D721Med (cell line): ENCODE measurements around the gene CBFA2T3.

Experiments used
- DNase-seq: peaks from one replicate; pipeline ENCODE4 v3.0.0; 2011; ENCODE audit warnings: low spot score; ENCODE audit not compliant: insufficient read length
- FAIRE-seq: peaks from 2 replicates; lab custom pipeline; 2011; peaks lifted over from hg19 to GRCh38; lab: Jason Lieb, UNC
- CTCF ChIP-seq: IDR thresholded peaks from 2 replicates; pipeline ENCODE4 v1.5.1; 2012; ENCODE audit warnings: mild to moderate bottlenecking, control low read depth; ENCODE audit not compliant: insufficient read depth; ENCODE audit errors: missing control alignments

The CBFA2T3 gene

GRCh38 chr16:88902744-88903143, 74.3 kb downstream of the CBFA2T3 start:
- FAIRE-seq = no peak
- no peak for DNase-seq
- TF ChIP-seq CTCF = no peak

DNA sequence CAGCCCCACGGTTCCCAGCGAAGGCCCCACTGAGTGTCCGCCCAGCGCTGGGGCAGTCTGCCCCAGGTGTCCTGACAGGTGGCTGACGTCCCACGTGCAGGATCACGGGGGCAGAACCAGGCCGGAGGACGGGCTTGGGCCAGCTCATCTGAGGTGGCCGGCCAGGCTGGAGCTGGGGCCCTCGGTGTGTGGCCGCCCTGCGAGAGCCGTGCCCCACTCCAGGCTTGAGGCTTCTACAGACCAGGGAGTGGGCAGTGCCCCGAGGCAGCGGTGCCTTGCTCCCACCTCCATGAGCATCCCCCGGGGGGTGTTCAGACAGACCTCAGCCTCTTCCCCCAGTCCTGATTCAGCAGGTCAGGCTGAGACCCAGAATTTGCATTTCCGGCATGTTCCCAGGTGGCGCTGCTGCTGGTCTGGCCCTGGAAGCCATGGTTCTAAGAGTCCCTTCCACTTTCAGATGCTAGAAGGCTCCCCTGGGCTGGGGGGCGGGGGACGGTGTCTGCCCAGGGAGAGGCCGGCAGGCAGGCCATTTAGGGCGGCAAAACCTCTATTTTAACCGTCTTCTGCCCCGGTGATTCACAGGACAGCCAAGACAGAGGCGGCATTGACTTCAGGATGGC, 75.2 kb downstream of the CBFA2T3 start:
- no peak for DNase-seq
- no peak for TF ChIP-seq CTCF
- FAIRE-seq = no peak

DNA sequence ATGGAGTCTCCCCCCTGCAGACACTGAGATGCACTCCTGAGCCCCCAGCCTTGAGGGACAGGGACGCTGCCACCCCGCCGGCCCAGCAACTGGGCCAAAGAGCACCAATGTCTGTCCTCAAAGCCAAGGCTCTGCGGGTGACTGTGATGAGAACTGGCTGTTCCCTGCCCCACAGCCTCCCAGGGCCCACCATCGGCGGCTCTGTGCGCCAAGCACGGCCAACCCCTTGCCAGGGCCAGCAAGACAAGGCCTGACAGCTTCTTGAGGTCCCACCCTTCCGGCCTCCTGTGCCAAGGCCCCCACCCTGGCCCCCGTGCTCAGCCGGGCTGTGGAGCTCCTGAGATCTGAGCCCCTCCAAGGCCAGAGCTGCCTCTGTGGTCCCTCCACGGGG, 76.3 kb downstream of the CBFA2T3 start:
- TF ChIP-seq CTCF = no peak
- DNase-seq (no peak), FAIRE-seq (no peak)

- FAIRE-seq (no peak), DNase-seq (no peak)
- TF ChIP-seq CTCF = no peak
These were observed 76.9 kb downstream of the CBFA2T3 start for GRCh38 chr16:88899901-88900661.

DNA sequence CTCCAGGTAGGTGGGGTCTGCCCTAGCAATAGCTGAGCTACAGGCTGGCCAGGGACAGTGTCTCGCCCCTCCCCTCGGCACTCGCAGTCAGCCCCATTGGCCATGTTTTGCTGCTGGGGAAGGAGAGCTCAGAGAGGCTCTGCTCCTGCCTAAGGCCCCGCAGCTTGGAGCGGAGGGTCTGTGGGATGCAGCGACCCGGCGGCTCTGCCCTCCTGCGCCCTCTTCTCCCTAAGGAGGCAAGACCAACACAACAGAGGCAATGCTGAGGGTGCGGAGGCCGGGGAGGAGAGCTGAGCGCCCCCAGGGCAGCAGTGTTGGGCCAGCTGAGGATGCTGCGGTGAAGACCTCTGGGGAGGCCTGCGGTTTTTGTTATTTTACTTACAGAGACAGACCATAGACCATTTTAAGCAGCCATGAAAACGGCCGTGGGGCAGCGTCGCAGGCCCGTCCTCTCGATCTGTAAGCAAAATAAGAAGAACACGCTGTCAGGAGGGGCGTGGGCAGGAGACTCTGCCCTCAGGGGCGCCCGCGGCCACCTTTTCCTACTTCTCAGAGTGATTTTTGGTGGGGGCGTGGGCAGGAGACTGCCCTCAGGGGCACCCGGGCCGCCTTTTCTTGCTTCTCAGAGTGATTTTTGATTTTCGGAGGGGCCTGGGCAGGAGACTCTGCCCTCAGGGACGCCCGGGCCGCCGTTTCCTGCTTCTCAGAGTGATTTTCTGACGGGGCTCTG, 79.1 kb downstream of the CBFA2T3 start:
- no peak for DNase-seq
- no peak for FAIRE-seq
- no peak for TF ChIP-seq CTCF

GRCh38 chr16:88896238-88897070, 80.6 kb downstream of the CBFA2T3 start:
- DNase-seq = no peak
- TF ChIP-seq CTCF = no peak
- FAIRE-seq = no peak
